ENCODE data around the gene COL1A1.

DNA sequence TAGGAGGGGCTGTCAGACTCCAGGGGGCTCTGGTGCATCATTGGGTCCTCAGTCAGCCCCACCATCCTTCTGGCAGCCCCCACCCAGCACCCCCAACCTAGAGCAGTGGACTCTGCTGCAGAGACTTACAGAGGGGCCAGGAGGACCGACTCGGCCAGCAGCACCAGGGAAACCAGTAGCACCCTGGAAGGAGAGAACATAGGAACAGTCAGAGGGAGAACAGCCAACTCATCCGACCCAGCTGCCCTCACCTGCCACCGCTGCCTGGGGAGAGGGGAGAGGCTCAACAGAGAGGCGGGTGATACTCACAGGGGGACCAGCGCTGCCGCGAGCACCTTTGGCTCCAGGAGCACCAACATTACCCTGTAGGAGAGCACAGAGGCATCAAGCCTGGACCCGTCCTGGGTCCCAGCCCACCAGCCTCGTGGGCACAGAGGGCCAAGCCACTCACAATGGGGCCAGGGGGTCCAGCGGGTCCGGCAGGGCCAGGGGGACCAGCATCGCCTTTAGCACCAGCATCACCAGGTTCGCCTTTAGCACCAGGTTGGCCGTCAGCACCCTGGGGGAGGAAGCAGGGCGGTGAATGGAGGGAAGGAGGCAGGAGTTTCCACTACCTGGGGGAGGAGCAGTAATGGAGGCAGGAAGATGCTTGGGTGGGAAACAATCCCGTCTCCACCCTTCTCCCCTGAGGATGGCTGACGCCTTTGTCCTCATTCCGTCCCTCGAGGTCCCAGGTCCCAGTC lies 11.7 kb downstream of the COL1A1 start:
- TF ChIP-seq POLR2AphosphoS5 (IDR thresholded peaks at IDR 0.05) (no peak), CTCF (IDR thresholded peaks at IDR 0.05) (no peak), POLR2A (IDR thresholded peaks at IDR 0.05) (no peak)
